CD4-positive, alpha-beta T cell treated with Interferon alpha-2 for 1 hour (primary cell): Measurements from ENCODE around the gene MT1X.

Experiments
- DNase-seq, 2 donors: peaks; one replicate each; pipeline ENCODE4 v3.0.0-alpha.2; 2020 to 2022

Gene MT1X

DNA sequence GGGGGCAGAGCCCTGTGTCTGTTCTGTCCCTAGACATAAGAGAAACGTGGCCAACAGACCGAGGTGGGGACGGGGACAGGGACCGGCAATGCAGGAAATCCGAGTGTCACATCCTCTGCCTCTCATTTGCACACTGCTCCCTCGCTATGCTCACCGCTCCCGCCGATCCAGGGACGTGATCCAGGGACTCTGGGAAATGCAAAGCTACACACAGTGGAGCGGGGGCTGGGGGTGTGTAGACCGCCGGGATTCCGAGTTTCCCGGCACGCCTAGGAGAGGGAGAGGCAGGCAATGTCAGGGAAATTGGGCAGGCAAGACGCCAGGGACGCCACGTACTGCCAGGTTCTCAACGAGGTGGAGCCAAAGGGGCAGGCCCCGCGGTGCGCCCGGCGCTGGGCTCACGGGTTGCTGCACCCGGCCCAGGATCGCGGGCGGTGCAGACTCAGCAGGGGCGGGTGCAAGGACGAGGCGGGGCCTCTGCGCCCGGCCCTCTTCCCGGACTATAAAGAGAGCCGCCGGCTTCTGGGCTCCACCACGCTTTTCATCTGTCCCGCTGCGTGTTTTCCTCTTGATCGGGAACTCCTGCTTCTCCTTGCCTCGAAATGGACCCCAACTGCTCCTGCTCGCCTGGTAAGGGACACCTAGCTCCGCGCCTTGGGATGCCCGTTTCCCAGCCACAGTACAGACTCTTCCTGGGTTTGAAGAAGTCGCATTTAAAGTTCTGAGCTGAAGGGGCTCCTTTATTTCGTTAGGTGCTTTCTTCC, at the start of gene MT1X:
Gene MT1X (plus strand): TSS at position 532 of the 764 bp plus-strand sequence. CDS start 71 bp downstream, at position 603.
- peak; percentile 85 to 90 for DNase-seq

DNA sequence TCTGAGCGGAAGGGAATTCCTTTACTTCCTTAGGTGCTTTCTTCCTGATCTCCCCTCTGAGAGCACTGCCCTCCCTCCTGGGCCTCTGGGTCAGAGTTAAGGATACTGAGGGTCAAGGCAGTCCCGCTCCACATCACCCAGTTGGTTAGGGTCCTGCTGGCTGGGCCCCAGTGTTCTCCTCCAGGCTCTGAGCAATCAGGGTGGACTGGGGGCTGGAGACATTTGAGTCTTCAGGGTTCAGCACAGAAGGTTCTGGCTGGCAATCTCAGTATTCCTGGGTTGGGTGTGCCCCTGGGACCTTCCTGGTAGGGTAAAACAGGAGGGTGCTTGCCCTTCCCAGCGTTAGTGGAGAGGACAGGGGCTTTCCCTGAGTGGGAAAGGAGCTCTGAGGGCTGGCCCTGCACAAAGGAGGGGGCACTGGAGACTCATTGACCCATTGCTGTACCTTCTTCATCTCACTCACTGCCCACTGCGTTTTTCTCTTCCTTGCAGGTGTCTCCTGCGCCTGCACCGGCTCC, 49.4 kb upstream of the MT1X start:
- DNase-seq = no peak

DNA sequence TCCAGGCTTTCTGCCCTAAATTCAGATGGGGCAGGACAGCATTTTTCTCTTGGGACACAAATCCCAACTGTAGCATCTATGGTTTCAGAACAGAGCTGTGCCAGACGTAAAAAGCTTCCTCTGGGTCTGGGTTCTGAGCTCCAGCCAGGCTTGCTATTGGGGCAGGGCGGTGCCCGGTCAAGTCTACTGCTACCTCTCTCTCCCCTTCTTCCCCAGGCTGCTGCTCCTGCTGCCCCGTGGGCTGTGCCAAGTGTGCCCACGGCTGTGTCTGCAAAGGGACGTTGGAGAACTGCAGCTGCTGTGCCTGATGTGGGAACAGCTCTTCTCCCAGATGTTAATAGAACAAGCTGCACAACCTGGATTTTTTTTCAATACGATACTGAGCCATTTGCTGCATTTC, 48.7 kb upstream of the MT1X start:
- DNase-seq = no peak

DNA sequence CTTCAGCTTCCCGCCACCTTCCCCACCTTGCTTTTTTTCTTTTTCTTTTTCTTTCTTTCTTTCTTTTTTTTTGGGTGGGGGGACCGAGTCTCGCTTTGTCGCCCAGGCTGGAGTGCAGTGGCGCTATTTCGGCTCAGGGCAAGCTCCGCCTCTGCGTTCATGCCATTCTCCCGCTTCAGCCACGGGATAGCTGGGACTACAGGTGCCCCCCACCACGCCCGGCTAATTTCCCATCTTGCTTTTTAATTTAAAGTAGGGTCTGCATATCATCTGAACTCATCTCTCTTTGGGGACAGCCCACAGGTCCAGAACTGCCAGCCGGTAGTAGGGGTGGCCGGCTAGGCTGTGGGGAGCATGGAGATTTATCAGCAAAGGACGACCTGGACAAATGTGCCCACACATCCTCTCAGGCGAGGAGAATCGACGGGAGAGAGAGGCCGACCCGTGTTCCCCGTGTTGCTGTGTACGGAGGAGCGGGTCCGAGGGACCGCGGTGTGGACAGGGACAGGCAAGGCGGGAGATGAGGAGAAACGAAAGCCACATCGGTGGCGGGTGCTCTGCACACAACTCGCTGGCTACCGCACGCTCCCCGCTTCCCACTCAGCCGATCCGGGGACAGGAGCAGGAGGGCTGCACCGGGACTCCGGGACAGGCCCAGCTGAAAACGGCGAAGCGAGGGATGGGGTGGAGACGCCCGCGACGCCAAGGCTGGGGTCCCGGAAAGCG, 47.4 kb upstream of the MT1X start:
- no peak for DNase-seq

DNA sequence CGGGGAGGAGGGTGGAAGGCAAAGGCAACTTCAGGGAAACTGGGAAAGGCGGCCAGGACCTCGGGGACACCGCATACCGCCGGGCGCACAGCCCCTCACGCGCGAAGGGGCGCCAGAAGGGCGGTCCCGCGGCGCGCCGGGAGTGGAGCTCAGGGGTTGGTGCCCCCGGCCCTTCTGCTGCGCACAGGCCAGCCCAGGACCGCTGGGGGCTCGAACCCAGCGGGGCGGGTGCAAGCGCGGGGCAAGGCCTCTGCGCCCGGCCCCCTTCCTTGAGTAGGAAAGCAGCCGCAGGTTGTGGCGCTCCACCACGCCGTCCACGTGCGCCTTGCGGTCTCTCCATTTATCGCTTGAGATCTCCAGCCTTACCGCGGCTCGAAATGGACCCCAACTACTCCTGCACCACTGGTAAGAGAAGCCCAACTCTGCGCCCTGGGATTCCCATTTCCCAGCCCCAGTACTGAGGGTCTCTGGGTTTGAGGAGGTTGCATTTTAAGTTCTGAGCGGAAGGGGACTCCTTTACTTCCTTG, 46.8 kb upstream of the MT1X start:
- no peak for DNase-seq

DNA sequence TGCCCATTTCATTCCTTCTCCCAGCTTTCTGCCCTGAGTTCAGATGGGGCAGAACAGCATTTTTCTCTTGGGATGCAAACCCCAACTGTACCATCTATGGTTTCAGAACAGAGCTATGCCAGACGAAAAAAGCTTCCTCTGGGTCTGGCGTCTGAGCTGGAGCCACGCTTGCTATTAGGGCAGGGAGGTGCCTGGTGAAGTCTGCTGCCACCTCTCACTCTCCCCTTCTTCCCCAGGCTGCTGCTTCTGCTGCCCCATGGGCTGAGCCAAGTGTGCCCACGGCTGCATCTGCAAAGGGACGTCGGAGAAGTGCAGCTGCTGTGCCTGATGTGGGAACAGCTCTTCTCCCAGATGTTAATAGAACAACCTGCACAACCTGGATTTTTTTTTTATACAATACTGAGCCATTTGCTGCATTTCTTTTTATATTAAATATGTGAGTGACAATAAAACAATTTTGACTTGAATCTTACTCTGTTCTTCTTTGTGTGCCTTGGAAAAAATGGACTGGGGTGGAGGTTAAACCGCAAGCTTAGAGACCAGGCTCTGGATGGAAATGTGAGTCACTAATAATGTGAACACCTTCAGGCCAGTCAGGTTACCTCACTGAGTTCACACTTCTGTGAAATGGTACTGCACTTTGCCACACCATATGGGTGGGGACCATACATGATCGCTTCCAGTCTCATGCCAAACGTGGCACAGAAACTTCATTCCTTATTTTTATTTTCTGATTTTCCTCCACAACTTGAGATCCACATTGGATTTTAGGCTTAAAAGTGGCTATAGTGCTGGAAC, 45.5 kb upstream of the MT1X start:
- DNase-seq = no peak

DNA sequence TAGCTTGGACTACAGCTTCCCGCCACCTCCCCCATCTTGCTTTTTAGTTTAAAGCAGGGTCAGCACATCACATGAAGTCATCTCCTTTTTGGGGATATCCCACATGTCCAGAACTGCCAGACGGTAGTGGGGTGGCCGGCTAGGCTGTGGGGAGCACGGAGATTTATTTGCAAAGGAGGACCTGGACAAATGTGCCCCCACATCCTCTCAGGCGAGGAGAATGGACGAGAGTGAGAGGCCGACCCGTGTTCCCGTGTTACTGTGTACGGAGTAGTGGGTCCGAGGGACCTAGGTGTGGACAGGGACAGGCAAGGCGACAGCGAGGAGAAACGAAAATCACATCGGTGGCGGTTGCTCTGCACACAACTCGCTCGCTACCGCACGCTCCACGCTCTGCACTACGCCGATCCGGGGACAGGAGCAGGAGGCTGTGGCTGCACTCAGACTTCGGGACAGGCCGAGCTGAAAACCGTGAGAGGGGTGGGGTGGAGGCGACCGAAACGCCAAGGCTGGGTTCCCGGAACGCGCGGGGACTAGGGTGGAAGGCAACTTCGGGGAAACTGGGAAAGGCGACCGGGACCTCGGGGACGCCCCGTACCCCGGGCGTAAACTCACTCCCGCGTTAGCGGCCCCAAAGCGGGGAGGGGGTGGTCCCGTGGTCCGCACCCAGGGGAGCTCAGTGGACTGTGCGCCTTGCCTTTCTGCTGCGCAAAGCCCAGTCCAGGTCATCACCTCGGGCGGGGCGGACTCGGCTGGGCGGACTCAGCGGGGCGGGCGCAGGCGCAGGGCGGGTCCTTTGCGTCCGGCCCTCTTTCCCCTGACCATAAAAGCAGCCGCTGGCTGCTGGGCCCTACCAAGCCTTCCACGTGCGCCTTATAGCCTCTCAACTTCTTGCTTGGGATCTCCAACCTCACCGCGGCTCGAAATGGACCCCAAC, 44.2 kb upstream of the MT1X start, which contains the start of gene MT1A:
Gene MT1A (plus strand): TSS at position 853 of the 937 bp plus-strand sequence. CDS start 73 bp downstream, at position 926.
- no peak for DNase-seq

DNA sequence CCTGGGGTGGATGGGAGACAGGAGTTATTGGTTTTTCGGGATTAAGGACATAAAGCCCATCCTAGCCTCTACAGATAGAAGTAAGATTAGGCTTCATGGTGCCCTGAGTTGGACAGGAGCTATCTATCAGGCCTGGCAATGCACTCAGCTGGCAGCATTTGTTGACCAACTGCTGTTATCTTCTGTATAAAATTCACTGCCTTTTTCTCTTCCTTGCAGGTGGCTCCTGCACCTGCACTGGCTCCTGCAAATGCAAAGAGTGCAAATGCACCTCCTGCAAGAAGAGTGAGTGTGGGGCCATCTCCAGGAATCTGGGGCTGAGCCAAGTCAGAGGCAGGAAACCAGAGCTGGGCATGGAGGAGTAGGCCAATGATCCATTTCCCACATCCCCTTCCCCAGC, 43.2 kb upstream of the MT1X start:
- no peak for DNase-seq

DNA sequence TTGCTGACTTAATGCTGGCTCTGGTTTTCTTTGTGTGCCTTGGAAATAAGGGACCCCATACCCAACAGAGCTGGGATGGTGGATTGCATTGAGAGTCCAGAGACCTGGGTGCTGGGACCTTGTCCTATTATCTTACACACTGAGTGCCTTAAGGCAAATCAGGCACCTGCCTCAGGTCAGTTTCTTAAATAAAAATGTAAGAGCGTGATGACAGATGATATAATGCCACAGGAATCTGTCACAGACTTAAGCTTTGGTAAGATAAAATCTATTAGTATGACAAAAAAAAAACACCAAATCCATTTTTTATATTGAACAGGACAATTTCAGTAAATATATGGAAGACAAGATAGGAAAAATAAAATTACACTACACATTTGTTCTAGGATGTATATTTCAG, 42.2 kb upstream of the MT1X start:
- DNase-seq = no peak

DNA sequence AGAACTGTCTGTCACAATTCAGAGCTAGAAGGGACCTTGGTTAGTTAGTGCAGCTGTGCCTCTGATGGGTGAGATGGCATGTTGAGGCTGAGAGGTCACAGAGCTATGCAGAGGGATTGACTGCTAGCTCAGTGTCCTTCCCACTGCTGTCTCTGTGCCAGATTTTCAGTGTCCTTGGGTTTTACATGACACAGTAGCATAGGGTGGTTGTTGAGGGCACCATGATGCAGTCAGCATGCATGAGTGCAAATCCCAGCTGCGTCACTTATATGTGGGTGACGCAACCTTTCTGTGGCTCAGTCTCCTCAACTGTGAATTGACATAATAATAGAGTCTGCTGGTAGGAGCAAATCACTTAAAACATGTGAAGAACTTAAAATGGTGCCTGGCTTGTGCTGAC, 41.1 kb upstream of the MT1X start:
- DNase-seq = no peak

DNA sequence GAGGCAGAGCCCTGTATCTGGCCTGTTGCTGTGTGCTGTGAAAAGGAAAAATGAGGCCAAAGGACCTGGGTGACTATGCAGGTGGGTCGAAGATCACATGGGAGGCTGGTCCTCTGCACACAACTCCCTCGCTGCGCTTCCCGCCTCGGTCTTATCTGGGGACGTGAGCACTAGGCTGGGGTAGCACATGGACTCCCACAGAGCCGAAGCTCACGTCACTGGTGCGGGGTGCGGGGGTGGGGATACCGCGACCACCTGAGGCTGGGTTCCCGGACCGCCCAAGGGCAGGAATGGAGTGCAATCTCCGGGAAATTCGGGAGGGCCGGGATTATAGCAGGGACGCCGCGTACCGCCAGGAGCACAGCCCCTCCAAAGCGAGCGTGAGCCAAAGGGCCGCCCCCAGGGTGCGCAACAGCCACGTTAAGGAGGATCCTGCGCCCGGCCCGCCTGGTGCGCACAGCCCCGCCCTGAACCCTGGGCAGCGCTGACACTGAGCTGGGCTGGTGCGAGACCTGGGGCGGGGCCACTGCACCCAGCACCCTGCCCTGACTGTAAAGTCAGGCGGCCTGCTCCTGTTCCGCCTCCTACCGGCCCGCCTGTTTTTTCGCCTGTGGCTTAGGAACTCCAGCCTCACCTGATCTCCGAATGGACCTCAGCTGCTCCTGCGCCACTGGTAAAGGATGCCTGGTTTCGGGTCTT, 39.0 kb upstream of the MT1X start:
- peak; percentile 74 to 84 for DNase-seq

DNA sequence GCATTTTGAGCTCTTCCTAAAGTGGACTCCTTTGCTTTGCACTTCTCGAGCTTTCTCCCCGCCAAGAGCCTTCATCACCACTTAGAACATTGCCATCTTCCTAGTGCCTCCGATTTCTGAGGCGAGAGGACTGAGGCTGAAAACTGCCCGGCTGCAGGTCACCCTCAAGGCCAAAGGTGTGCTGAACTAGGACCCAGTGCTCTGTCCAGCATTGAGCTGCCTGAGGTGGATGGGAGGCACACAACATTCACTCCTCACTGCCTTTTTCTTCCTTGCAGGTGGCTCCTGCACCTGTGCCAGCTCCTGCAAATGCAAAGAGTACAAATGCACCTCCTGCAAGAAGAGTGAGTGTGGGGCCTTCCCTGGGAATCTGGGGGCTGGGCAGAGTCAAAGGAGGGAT, 38.4 kb upstream of the MT1X start:
- no peak for DNase-seq

DNA sequence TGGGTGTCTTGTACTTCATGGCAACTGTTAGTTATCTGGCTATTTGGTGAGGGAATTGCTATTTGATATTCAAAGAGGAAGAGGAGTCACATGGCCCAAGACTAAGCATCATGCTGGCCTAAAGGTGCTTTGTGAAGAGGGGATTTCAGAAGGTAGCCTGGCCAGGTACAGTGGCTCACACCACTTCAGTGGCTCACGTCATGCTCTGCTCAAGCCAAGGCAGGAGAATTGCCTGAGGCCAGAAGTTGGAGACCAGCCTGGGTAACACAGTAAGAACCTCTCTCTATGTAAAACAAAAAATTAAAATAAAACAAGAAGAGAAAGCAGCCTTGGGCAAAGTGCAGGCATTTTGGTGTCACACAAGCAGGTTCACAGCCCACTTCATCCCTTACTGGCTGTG, 37.0 kb upstream of the MT1X start:
- DNase-seq = no peak

DNA sequence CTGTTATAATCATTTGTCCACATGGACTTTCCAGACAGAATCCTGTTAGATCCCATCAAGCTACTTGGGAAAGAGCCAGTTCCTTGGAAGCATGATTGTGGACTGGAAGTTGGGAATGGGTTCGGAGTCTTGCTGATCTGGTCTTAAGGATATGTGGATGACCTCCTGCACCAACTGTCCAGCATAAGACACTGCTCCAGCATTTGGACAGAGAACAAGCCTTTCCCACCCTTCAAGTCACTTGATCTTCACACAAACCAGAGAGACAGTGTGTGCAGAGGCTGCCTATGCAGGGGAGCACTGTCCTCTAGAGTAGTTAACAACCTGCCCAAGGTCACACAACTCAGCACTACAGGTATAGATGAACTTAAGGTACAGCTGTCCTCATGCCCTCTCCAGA, 36.4 kb upstream of the MT1X start:
- no peak for DNase-seq

DNA sequence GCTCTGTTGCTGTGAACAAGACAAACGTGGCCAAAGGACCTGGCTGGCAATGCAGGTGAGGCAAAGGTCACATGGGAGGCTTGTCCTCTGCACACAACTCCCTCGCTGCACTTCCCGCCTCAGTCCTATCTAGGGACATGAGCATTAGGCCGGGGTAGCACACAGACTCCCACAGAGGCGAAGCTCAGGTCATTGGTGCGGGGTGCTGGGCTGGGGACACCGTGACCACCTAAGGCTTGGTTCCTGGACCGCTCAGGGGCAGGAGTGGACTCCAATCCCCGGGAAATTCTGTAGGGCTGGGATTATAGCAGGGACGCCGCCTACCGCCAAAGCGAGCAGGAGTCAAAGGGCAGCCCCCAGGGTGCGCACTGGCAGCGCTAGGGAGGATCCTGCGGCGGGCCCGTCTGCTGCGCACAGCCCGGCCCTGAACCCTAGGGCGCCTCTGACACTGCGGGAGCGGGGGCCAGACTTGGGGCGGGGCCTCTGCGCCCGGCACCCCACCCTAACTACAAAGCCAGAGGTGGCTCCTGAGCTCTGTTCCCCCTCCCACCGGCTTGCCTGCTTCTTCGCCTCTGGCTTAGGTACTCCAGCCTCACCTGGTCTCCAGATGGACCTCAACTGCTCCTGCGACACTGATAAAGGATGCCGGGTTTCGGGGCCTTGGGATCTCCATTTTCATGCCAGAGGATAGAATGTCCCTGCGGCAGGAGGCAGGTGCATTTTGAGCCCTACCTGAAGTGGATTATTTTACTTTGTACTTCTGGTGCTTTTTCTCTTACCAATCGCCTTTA, 34.4 kb upstream of the MT1X start:
- DNase-seq = no peak

DNA sequence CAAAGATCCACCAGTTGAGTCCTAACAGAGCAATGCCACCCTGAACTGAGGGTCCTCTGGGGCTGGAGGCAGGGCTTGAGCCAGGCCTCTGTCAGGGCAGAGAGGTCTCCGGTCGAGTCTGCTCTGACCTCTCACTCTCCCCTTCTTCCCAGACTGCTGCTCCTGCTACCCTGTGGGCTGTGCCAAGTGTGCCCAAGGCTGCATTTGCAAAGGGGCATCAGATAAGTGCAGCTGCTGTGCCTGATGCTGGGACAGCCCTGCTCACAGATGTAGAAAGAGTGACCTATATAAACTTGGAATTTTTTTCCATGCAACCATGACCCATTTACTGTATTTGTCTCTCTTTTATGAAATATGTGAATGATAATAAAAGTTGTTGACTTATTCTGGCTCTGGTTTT, 33.0 kb upstream of the MT1X start:
- no peak for DNase-seq

DNA sequence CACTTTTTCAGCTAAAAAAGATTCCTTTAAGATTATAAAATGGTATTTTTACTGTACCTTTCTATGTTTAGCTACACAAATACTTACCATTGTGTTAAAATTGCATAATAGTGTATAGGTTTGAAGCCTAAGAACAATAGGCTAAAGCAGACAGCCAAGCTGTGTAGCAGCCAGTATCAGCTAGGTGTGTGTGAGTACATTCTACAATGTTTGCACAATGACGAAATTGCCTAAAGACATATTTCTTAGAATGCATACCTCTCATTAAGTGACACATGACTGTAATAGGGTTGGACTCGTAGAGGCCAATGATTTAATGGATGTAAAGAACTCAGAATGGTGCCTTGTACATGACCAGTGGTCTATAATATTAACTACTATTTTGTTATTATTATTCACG, 32.5 kb upstream of the MT1X start:
- no peak for DNase-seq

DNA sequence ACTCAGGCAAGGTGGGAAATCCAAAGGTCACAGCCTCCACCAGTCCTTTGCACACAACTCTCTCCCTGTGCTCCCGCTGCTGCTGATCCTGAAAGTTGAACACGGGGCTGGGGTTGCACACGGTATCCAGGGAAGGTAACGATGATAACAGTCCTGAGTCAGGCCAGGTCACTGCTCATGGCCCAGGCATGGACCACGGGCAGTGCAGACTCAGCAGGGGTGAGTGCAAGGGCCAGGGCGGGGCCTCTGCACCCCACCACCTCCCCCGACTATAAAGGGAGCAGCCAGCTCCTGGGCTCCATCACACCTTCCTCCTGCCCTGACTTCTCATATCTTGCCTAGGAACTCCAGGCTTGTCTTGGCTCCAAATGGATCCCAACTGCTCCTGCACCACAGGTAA, 30.7 kb upstream of the MT1X start, which contains the start of gene MT1B:
Gene MT1B (plus strand): TSS at position 301 of the 400 bp plus-strand sequence. CDS start 68 bp downstream, at position 369.
- DNase-seq = no peak

DNA sequence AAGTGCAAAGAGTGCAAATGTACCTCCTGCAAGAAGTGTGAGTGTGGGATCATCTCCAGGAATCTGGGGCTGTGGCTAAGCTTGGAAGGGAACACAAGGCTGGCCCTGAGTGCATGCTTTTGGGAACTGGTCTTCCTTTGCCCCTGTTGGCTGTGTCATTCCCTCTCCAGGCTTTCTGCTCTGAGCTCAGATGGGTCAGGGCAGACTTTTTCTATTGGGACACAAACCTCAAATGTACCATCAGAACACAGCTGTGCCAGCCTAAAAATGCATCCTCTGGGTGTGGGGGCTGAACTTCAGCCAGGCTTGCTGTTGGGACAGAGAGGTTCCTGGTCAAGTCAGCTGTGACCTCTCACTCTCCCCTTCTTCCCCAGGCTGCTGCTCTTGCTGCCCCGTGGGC, 29.7 kb upstream of the MT1X start:
- no peak for DNase-seq

DNA sequence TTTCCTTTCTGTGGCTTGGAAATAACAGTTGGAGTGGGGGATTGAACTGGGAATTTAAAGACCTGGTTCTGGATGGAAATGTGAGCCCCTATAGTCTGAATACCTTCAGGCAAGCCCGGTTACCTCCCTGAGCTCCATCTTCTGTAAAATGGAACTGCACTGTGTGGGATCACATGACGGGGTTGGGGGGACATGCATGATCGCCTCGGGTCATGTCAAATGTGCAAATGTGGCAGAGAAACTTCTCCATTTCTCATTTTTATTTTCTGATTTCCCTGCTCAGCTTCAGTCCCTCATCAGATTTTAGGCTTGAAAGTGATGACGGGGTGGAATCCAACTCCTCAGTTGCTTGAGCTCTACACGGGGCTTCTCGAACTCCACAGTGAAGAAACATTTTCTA, 29.1 kb upstream of the MT1X start:
- no peak for DNase-seq
